T-helper 1 cell treated with Interleukin-12 subunit alpha and Interleukin-12 subunit beta and Interleukin-4 antibody, amounts not matched to agents 30 μg/mL and 1 μg/mL, for 36 hours (primary cell): Measurements from ENCODE around the gene TBATA.

Experiments
- H3K27ac Mint-ChIP-seq: one replicate; pipeline ENCODE4 v1.8.0; 2021; ENCODE audit warnings: mild to moderate bottlenecking, mixed read lengths
- H3K27me3 Mint-ChIP-seq: one replicate; pipeline ENCODE4 v1.8.0; 2021; ENCODE audit warnings: low read depth, mixed read lengths
- H3K36me3 Mint-ChIP-seq: one replicate; pipeline ENCODE4 v1.8.0; 2021; ENCODE audit warnings: low read depth, mixed read lengths
- H3K4me1 Mint-ChIP-seq: one replicate; pipeline ENCODE4 v1.8.0; 2021; ENCODE audit warnings: low read depth, mixed read lengths
- H3K4me3 Mint-ChIP-seq: one replicate; pipeline ENCODE4 v1.8.0; 2021; ENCODE audit warnings: mild to moderate bottlenecking, moderate library complexity, mixed read lengths
- H3K9me3 Mint-ChIP-seq: one replicate; pipeline ENCODE4 v1.8.0; 2021; ENCODE audit warnings: mixed read lengths

Gene TBATA

DNA sequence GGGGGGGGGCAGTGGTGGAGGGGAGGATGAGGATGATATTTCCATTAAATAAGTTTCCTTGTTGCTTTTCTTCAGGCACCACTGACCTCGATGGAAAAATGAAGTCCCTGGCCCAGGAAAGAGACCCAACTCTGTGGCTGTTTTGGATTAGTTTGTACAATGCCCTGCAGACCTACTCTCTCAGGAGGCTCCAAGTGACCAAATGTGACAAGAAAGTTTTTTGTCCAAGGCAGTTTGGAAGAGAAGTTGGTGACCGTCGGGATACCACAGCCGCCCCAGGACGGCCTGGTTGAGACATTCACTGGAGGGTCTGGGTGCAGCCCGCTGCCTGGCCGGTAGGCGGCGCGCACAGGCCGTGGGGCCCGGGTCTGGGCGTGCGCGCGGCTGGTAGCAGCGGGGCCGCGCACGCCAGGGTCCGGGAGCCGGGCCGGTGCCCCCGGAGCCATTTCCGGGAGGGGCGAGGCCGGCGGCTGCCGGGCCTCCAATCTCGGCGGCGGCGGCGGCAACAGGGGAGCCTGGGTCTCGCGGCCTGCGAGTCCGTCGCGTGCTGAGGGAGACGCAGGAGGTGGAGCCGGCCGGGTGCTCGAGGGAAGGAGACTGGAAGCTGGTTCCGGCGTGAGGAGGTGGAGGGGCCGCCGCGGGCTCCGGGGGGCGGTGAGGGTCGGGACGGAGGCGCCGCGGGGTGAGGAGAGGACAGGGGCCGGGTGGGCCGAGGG lies 30.5 kb upstream of the TBATA start, which contains the start of gene SGPL1:
TSS of gene SGPL1 (plus strand) at position 445 of the 716 bp plus-strand sequence. CDS start 906 bp downstream, outside the sequence.
- H3K9me3 Mint-ChIP-seq = no peaks in the 10 kb centered on the region
- H3K4me3 Mint-ChIP-seq = peak within 1 kb of the TSS; percentile 88
- peaks cover 4% of the 10 kb centered on the region for H3K27me3 Mint-ChIP-seq
- H3K36me3 Mint-ChIP-seq = peaks cover 7% of the 10 kb centered on the region
- peaks cover 13% of the 10 kb centered on the region for H3K4me1 Mint-ChIP-seq
- peak within 1 kb of the TSS; percentile 77 for H3K27ac Mint-ChIP-seq

DNA sequence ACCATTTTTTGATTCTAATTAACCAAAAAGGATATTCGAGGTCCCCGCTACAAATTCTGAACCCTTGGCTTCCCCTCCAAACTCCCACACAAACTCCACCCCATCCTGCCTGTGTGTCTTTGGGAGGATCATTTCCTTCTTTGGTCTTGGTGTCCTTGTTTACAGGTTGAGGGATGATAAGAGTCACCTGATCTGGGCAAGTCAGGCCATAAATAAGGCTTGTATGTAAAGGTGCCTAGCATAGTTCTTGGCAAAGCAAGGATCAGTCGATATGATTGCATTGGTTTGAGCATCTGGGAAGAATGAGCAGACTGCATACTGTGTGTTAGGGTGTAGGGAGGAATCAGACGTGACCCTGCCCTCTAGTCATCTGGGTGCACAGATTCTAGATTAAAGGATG lies 28.9 kb upstream of the TBATA start:
- Mint-ChIP-seq H3K4me3 (peak overlapping the region; percentile 2), H3K27me3 (peaks cover 4% of the 10 kb centered on the region)

DNA sequence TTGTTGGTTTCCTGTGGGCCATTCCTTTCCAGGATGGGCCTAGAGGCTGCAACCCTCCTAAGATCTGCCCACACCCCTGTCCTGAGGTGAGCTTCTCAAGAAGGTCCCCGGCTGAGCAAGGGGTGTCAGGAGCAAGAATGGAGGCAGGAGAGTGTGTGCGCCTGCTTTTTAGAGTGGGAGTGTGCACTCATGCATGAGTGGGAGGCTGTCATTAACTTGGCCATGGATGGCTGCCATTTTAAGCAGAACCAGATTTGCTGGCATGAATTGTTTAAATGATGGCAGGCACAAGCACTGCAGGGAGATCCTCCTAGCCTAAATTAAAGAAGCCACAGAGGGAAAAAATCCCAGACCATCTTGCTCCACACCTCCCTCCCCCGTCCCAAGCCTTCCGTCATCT lies 27.6 kb upstream of the TBATA start:
- Mint-ChIP-seq H3K9me3 (no peaks in the 10 kb centered on the region), H3K27me3 (peaks cover 9% of the 10 kb centered on the region), H3K27ac (no peak overlapping the region), H3K4me1 (peaks cover 13% of the 10 kb centered on the region), H3K4me3 (no peak overlapping the region), H3K36me3 (peaks cover 4% of the 10 kb centered on the region)

More for the DNA sequence above, 28.9 kb upstream of the TBATA start:
- peaks cover 13% of the 10 kb centered on the region for H3K4me1 Mint-ChIP-seq
- peaks cover 5% of the 10 kb centered on the region for H3K36me3 Mint-ChIP-seq
- H3K9me3 Mint-ChIP-seq = no peaks in the 10 kb centered on the region
- no peak overlapping the region for H3K27ac Mint-ChIP-seq

DNA sequence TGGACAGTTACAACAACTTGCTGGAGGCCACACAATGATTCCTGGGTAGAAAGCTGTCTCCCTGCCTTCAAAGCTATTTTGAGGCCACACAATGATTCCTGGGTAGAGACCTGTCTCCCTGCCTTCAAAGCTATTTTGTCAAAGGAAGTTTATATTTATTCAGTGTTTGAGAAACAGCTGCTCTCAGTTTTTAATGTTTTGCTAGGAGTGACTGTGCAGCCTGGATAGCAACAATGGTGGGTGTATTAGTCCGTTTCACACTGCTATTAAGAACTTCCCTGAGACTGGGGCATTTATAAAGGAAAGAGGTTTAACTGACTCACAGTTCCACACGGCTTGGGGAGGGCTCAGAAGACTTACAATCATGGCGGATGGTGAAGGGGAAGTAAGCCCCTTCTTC lies 26.7 kb upstream of the TBATA start:
- Mint-ChIP-seq H3K9me3 (no peaks in the 10 kb centered on the region), H3K27ac (no peak overlapping the region), H3K27me3 (peaks cover 16% of the 10 kb centered on the region), H3K4me3 (no peak overlapping the region), H3K36me3 (no peaks in the 10 kb centered on the region), H3K4me1 (peaks cover 8% of the 10 kb centered on the region)

DNA sequence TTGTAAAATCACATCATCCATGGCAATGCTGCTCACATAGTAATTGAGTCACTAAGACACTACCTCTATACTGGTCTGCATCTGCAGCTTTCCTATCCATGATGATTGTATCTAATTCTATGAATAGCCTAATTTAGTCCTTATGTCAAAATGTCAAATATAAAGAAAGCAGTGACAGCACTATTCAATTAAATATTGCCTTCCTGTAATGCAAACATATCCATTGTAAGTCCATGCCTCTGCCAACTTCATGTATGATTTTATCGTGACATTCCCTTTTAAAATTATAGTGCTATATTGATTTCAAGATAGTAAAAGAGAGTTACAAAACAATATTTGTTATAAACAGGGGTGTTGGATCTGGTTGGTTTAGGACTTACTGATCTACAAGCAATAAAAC lies 25.8 kb upstream of the TBATA start:
- H3K27ac Mint-ChIP-seq = no peak overlapping the region
- no peaks in the 10 kb centered on the region for H3K9me3 Mint-ChIP-seq
- no peaks in the 10 kb centered on the region for H3K36me3 Mint-ChIP-seq
- peaks cover 3% of the 10 kb centered on the region for H3K4me1 Mint-ChIP-seq
- H3K27me3 Mint-ChIP-seq = peaks cover 16% of the 10 kb centered on the region
- H3K4me3 Mint-ChIP-seq = no peak overlapping the region

DNA sequence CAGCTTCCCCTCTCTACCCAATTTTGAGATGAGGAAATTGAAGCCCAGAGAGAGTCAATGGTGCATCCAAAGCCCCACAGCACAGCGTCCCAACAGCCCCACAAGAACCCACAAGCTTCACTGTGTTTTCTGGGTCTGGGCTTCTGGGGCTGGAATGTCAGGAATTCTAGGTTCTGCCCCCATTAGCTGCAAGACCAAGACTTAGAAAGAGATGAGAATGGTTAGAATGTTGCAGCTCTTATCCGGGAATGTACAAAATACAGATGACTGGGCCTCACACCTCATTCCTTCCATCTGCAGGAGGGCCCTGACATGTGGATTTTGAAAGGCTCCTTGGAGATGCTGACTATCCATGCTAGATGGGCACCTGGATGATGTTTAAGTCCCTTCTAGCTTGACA lies 24.5 kb upstream of the TBATA start:
- Mint-ChIP-seq H3K9me3 (no peaks in the 10 kb centered on the region), H3K4me1 (peaks cover 3% of the 10 kb centered on the region), H3K27ac (no peak overlapping the region), H3K36me3 (no peaks in the 10 kb centered on the region), H3K27me3 (peaks cover 16% of the 10 kb centered on the region), H3K4me3 (no peak overlapping the region)

DNA sequence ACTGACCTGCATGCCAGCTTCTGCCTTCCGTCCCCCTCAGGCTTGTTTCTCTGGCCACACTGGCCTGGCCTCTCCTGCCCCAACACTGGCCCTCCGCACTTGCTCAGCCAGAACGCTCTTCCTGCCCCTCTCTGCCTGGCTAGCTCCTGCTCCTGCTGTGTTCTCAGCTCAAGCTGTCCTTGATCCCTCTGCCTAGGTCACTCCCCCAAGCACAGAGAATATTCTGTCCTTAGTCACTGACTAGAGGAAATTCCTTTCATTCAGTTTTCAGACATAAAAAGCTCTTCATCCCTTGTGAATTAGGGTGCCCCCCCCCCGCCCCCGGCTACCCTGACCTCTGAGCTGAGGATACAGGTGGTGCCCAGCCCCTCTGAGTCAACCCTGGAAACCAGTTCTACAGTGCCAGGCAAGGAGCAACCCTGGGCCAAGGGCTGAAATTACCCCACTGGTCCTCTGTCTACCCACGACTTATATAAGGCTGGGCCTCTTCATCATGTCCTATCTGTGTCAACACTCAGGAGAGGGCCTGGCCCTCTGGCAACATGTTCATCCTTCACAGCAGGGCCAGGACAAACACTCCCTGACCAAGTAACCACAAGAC lies 23.9 kb upstream of the TBATA start:
- H3K9me3 Mint-ChIP-seq = no peaks in the 10 kb centered on the region
- peaks cover 16% of the 10 kb centered on the region for H3K27me3 Mint-ChIP-seq
- H3K4me3 Mint-ChIP-seq = no peak overlapping the region
- no peaks in the 10 kb centered on the region for H3K36me3 Mint-ChIP-seq
- peaks cover under 1% of the 10 kb centered on the region for H3K4me1 Mint-ChIP-seq
- no peak overlapping the region for H3K27ac Mint-ChIP-seq

DNA sequence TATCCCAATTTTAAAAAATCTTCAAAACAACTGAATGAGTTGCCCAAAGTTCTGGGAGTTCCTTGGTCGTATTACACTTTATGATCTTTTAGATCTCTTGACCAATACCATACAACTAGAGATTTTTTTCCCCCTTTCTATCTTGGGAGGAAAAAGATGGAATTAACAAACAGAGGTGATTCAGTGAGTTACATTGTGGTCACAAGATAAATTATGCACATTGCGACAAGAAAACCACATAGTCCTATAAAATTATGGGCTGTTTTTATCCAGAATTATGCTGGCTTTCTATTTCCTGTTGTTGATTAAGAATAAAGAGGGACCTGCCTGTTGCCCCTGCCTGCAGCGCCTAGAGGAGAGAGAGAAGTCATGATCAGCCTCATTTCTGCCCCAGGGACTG lies 22.4 kb upstream of the TBATA start:
- Mint-ChIP-seq H3K27me3 (peaks cover 13% of the 10 kb centered on the region), H3K27ac (no peak overlapping the region), H3K36me3 (no peaks in the 10 kb centered on the region), H3K4me1 (no peaks in the 10 kb centered on the region), H3K4me3 (no peak overlapping the region), H3K9me3 (no peaks in the 10 kb centered on the region)

DNA sequence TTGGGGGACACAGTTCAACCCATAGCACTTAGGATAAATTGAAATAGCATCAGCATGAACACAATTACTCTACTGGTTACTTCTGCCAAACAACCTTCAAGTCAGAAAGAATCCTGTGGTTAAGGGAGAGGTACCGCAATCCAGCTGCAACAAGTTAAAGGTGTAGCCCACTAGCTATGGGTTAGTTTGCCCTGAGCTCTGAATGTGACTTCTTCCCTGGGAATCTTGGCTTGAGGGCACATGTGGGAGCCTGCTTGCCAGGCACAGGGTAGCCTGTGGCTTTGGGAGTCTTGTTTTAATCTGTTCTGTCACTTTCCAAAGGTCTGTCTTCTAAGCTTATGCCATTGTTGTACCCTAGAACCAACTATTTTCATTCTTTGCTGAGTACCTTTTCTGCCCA lies 21.7 kb upstream of the TBATA start:
- Mint-ChIP-seq H3K27ac (no peak overlapping the region), H3K4me3 (no peak overlapping the region), H3K36me3 (no peaks in the 10 kb centered on the region), H3K27me3 (peaks cover 21% of the 10 kb centered on the region), H3K9me3 (no peaks in the 10 kb centered on the region), H3K4me1 (no peaks in the 10 kb centered on the region)

DNA sequence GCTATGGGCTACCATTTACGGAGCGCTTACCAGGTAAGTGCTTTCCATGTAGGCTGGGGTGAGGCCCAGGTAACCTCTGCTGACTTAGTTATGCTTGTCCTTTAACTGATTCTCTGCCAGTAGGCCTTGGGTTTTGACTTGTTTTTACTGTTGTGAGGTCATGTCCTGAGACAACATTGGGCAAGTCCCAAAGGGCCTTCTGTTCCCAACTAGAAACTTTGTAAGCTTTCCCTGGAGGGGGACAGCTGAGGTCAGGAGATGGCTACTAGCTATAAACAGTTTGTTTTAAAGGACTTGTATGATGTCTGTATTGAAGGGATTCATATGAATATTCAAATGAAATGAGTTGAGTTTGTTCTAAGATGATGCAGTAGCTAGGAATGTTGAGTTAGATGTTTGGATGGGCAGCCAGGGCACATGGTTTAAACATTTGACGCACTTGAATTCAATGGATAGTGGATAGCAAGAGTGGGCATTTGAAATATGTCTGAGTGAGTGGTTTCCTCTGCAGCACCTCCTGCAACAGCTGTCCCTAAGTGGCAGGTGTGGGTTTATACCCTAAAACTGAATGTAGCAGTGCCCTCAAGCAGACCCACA lies 20.5 kb upstream of the TBATA start:
- peaks cover 27% of the 10 kb centered on the region for H3K27me3 Mint-ChIP-seq

DNA sequence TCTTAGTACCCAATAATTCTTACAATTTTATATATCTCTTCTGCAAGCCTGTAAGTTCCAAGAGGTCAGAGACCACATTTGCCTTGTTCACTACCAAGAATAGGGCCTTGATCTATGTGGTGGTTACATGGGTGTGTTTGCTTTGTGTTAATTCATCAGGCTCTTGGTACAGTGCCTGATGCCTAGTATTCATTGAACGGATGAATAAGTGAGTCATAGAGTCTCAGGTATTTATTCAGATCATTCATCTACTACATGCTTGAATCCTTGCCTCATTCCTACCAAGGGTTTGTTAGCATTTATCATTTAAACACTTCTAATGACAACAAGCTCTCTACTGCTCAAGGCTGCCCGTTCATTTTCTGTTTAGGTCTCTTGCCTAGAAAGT lies 19.2 kb upstream of the TBATA start:
- no peaks in the 10 kb centered on the region for H3K4me1 Mint-ChIP-seq
- H3K27ac Mint-ChIP-seq = no peak overlapping the region
- no peak overlapping the region for H3K4me3 Mint-ChIP-seq
- no peaks in the 10 kb centered on the region for H3K36me3 Mint-ChIP-seq
- H3K9me3 Mint-ChIP-seq = peaks cover 3% of the 10 kb centered on the region
- H3K27me3 Mint-ChIP-seq = peaks cover 32% of the 10 kb centered on the region

More for the DNA sequence above, 20.5 kb upstream of the TBATA start:
- Mint-ChIP-seq H3K36me3 (no peaks in the 10 kb centered on the region), H3K27ac (no peak overlapping the region), H3K9me3 (no peaks in the 10 kb centered on the region), H3K4me1 (no peaks in the 10 kb centered on the region), H3K4me3 (no peak overlapping the region)

DNA sequence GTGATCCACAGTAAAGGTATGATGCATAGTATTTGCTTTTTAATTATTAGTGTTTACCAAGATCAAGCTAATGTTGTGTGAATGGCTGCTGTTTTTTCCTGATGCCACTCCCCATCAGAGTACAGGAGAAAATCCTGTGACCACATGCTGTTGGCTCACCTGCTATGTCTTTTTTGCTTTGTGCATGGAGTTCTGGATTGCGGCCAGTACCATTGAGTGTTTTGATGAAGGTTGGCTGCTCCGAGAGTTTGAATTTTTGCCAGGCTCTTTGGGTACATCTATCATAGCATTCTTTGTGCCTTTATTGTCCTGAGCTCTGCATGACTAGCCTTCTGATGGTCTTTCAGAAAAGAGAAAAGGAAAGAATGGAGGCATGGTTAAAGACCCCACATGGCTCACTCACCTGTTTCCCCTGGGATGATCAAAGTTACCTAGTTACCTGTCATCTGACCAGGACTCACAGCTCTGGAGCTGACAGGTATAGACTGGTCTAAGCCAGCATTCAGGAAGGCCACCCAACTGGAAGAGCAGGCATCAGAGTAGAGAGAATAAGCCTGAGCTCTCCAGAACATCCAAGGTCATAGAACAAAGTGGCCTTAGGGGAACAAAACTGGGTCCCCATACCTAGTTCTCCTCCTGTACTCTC lies 18.7 kb upstream of the TBATA start:
- no peak overlapping the region for H3K27ac Mint-ChIP-seq
- H3K36me3 Mint-ChIP-seq = no peaks in the 10 kb centered on the region

DNA sequence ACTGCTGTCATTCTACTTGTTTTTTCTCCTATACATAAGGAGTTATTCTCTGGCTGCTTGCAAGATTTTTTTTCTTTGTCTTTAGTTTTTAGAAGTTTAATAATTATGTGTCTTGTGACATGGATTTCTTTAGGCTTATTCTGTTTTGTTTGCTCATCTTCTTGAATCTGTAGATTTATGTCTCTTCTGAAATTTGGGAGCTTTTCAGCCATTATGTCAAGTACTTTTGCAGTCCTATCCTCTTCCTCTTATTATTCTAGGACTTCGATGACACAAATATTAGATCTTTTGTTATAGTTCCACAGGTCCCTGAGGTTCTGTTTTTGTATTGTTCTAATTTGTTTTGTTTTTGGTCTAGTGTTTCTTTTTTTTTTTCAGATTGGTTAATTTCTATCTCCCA lies 16.7 kb upstream of the TBATA start:
- Mint-ChIP-seq H3K36me3 (no peaks in the 10 kb centered on the region), H3K27me3 (peaks cover 28% of the 10 kb centered on the region), H3K27ac (no peak overlapping the region), H3K4me1 (no peaks in the 10 kb centered on the region), H3K4me3 (no peak overlapping the region), H3K9me3 (peaks cover 4% of the 10 kb centered on the region)

More for the DNA sequence above, 18.7 kb upstream of the TBATA start:
- Mint-ChIP-seq H3K4me3 (no peak overlapping the region), H3K9me3 (peaks cover 3% of the 10 kb centered on the region), H3K4me1 (no peaks in the 10 kb centered on the region), H3K27me3 (peaks cover 32% of the 10 kb centered on the region)

DNA sequence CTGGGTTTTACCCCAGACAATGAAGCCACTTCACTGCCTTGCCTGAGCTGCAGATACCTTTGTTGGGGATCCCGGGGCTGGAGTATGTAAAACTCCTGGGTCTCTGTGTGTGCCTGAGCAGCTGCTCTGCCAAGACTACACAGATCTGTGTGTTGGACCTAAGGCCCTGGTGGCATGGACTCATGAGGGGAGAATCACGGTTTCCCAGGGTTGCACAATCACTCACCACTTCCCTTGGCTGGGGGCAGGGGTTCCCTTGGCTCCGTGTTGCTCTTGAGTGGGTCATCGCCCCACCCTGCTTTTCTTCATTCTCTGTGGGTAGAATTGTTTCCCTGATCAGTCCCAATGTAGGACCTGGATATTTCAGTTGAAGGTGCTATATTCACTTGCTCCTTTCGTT lies 13.9 kb upstream of the TBATA start:
- no peak overlapping the region for H3K27ac Mint-ChIP-seq
- no peak overlapping the region for H3K4me3 Mint-ChIP-seq
- H3K9me3 Mint-ChIP-seq = peaks cover 7% of the 10 kb centered on the region
- peaks cover 33% of the 10 kb centered on the region for H3K27me3 Mint-ChIP-seq
- no peaks in the 10 kb centered on the region for H3K4me1 Mint-ChIP-seq
- no peaks in the 10 kb centered on the region for H3K36me3 Mint-ChIP-seq

DNA sequence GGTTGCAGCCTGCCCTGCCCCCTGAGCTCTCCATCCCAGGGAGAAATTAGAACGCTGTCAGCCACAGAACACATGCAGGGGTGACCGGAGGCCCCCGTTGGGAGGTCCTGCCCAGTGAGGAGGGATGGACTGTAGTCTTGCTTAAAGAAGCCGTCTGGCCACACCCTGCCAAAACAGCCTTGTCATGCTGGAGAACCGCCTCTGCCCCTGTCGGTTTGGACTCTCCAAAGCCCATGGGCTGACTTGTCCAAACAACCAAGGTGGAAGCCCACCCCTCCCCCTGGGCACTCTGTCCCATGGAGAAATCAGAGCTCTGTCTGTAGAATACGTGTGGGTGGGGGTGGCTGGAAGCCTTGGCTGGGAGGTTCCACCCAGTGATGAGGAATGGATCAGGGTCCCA lies 12.7 kb upstream of the TBATA start:
- no peaks in the 10 kb centered on the region for H3K36me3 Mint-ChIP-seq
- H3K9me3 Mint-ChIP-seq = peaks cover 7% of the 10 kb centered on the region
- no peak overlapping the region for H3K27ac Mint-ChIP-seq
- H3K27me3 Mint-ChIP-seq = peaks cover 33% of the 10 kb centered on the region
- H3K4me3 Mint-ChIP-seq = no peak overlapping the region
- H3K4me1 Mint-ChIP-seq = no peaks in the 10 kb centered on the region
